ENCODE data around the gene RPIA. TPM values are rescaled to one million over a fixed set of nuclear protein-coding genes. Genes with fewer than 3 reads are reported as not detected.

RPIA gene
- total RNA-seq, 1 donor from 2014 or later = 18.0 TPM

DNA sequence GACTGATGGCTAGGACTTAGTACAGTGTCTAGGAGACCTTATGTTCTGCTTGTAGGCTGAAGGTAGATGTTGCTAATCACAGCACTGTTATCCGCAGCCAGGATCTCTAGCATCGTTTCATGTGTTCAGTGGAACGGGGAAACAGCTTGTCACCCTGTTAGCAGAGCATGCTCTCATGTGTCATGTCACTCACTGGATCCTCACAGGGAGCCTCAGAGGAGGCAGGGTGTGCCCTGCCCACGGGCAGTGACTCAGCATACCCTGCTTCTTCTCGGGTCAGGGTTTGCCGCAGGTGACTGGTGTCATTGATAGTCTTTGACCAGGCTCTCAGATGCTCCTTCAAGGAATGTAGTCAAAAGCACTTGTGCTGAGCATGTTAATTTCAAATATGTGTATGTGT lies 44.4 kb downstream of the RPIA start:
- Histone ChIP-seq H3K9me3 (replicated peaks) (no peaks in the 10 kb centered on the region), H3K27ac (replicated peaks) (no peak overlapping the region), H3K4me1 (peaks cover 73% of the 10 kb centered on the region), H3K27me3 (ENCODE audit: low read depth) (no peaks in the 10 kb centered on the region), H3K4me3 (no peak overlapping the region), H3K36me3 (peaks cover 8% of the 10 kb centered on the region)
- no peak for DNase-seq
- intact Hi-C loops (cut with micrococcal nuclease) = no loop called here
- TF ChIP-seq, protein P1, sequence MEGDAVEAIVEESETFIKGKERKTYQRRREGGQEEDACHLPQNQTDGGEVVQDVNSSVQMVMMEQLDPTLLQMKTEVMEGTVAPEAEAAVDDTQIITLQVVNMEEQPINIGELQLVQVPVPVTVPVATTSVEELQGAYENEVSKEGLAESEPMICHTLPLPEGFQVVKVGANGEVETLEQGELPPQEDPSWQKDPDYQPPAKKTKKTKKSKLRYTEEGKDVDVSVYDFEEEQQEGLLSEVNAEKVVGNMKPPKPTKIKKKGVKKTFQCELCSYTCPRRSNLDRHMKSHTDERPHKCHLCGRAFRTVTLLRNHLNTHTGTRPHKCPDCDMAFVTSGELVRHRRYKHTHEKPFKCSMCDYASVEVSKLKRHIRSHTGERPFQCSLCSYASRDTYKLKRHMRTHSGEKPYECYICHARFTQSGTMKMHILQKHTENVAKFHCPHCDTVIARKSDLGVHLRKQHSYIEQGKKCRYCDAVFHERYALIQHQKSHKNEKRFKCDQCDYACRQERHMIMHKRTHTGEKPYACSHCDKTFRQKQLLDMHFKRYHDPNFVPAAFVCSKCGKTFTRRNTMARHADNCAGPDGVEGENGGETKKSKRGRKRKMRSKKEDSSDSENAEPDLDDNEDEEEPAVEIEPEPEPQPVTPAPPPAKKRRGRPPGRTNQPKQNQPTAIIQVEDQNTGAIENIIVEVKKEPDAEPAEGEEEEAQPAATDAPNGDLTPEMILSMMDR (IDR thresholded peaks at IDR 0.05; ENCODE audit: borderline replicate concordance) = no peak

DNA sequence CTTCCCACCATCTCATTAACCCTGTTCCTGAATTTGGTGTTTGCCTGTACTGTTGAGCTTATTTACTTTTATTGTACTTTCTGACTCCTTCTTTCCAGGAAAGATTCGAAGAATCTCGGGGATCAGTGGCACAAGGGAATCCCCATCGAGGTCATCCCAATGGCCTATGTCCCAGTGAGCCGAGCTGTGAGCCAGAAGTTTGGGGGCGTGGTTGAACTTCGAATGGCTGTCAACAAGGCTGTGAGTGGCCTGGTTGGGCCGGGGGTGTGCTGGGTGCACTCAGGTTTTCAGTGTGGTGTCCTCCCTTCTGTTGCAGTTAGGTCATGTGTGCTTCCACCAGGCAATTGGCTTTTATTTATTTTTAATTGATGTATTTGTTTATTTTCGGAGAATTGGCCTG lies 45.0 kb downstream of the RPIA start:
- Histone ChIP-seq H3K36me3 (peaks cover 14% of the 10 kb centered on the region), H3K27me3 (ENCODE audit: low read depth) (no peaks in the 10 kb centered on the region), H3K4me1 (peaks cover 73% of the 10 kb centered on the region), H3K27ac (replicated peaks) (peak overlapping the region; percentile 86), H3K4me3 (no peak overlapping the region), H3K9me3 (replicated peaks) (no peaks in the 10 kb centered on the region)
- TF ChIP-seq, protein P1 (IDR thresholded peaks at IDR 0.05; ENCODE audit: borderline replicate concordance) = no peak
- intact Hi-C loops (cut with micrococcal nuclease) = no loop called here
- no peak for DNase-seq

DNA sequence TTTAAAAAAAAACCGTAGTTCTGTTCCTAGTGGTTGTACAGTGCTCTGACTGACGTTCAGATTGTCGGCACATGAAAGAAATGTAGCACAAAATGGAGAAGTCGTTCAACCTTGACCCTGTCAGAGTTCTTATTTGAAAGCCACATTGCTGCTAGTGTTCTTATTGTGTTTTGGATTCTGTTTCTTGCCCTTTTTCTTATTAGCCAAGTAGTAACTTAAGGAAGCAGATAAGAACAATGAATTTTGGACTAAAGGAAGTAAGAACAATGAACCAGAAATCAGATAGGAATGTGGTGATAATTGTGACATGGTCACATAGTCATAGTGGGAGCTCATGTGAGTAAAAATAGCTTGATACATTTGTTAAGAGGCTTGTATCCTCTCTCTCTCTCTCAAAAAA lies 45.9 kb downstream of the RPIA start:
- Histone ChIP-seq H3K4me1 (peaks cover 73% of the 10 kb centered on the region), H3K27me3 (ENCODE audit: low read depth) (no peaks in the 10 kb centered on the region), H3K4me3 (peak overlapping the region; percentile 9), H3K9me3 (replicated peaks) (no peaks in the 10 kb centered on the region), H3K36me3 (peaks cover 15% of the 10 kb centered on the region), H3K27ac (replicated peaks) (peak overlapping the region; percentile 86)
- intact Hi-C loops (cut with micrococcal nuclease) = no loop called here
- TF ChIP-seq, protein P1 (IDR thresholded peaks at IDR 0.05; ENCODE audit: borderline replicate concordance) = no peak
- no peak for DNase-seq

DNA sequence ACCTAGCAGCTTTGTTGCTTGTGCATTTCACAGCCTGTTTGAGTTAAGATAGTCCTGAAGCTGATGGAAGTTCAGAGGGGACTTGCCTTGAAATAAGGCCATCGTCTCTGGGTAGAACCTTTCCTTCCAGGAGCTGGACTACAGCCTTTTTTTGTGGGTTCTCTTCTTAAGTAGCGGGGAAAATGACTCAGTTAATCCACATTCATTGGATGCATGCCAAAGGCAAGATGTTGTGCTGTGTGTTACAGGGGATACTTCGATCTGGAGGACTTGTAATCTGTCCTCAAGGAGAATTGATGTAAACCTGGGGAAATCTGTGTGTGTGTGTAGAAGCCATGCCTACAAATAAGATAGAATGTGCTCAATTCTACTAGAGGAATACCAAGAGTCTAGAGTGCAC lies 46.8 kb downstream of the RPIA start:
- peaks cover 68% of the 10 kb centered on the region for H3K4me1 ChIP-seq
- H3K27ac ChIP-seq (replicated peaks) = peak overlapping the region; percentile 86
- intact Hi-C loops (cut with micrococcal nuclease) = no loop called here

DNA sequence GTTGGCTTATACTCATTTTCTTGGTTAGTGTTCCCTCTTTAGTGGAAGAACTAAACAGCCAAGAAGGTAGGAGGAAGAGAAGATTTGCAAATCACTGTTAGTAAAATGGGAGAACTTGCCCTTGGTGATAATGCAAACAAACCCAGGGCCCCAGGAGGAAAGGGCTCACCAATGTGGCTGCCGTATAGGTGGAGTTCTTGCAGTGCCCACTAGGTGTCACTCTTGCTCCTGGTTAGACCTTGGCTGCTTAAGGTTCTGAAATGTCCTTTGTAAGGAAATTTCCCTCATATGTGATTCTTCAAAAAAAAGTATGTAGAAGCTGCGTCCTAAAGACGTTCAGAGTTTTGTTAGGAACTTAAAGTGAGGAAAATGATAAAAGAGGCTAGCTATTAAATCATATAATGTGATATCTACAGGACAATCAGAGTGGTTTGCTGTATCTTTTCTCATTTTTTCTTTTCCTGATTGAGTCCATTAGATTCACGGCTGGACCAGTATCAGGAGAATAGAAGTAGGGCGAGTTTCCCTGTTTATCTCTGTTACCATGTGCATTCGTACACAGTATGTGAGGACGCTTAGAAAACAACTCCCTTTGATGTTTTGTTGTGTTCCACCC lies 48.6 kb downstream of the RPIA start:
- intact Hi-C loops (cut with micrococcal nuclease) = loop anchor here (10.0 kb wide), 1 partner anchor 85 kb away; no protein-coding TSS in a partner anchor
- DNase-seq = peak; percentile 58
- peaks cover 49% of the 10 kb centered on the region for H3K4me1 ChIP-seq
- H3K27me3 ChIP-seq (ENCODE audit: low read depth) = no peaks in the 10 kb centered on the region
- TF ChIP-seq, protein P1 (IDR thresholded peaks at IDR 0.05; ENCODE audit: borderline replicate concordance) = peak; percentile 95
- peaks cover 31% of the 10 kb centered on the region for H3K36me3 ChIP-seq
- no peak overlapping the region for H3K4me3 ChIP-seq
- H3K27ac ChIP-seq (replicated peaks) = peak overlapping the region; percentile 86
- H3K9me3 ChIP-seq (replicated peaks) = peaks cover 9% of the 10 kb centered on the region

More for the DNA sequence above, 46.8 kb downstream of the RPIA start:
- Histone ChIP-seq H3K36me3 (peaks cover 15% of the 10 kb centered on the region), H3K4me3 (no peak overlapping the region), H3K9me3 (replicated peaks) (no peaks in the 10 kb centered on the region), H3K27me3 (ENCODE audit: low read depth) (no peaks in the 10 kb centered on the region)
- DNase-seq = no peak
- TF ChIP-seq, protein P1 (IDR thresholded peaks at IDR 0.05; ENCODE audit: borderline replicate concordance) = no peak

Measured in left ventricle myocardium inferior (tissue), 1 donor.